HepG2 (cell line): Measurements from ENCODE around the gene PTGIS. TPM values are rescaled to one million over a fixed set of nuclear protein-coding genes. Genes with fewer than 3 reads are reported as not detected.

ENCODE experiments used
- CEBPZ ChIP-seq: IDR thresholded peaks from 2 replicates; pipeline ENCODE4 v1.6.1; 2012; ENCODE audit warnings: low read length, improper control_type of control experiment
- MAFK ChIP-seq, 2 experiments: IDR thresholded peaks in 1 of 2; conservative IDR thresholded peaks in 1 of 2; 2 replicates each; pipeline ENCODE4 v1.6.1; 2011; ENCODE audit warnings: improper control_type of control experiment in 2 of 2, low read length in 2 of 2
- TARDBP ChIP-seq: sonication (generic); formaldehyde crosslinking; IDR thresholded peaks from 2 replicates; pipeline ENCODE4 v1.8.0; 2022; ENCODE audit warnings: mild to moderate bottlenecking, missing genetic modification reagents
- ZMAT5 ChIP-seq: sonication (generic); formaldehyde crosslinking; IDR thresholded peaks from 2 replicates; pipeline ENCODE4 v1.5.0; 2020; ENCODE audit warnings: mild to moderate bottlenecking, low read depth, missing genetic modification reagents, borderline replicate concordance
- ZMYM4 ChIP-seq: sonication (generic); formaldehyde crosslinking; IDR thresholded peaks from 2 replicates; pipeline ENCODE4 v1.8.1; 2023; ENCODE audit warnings: mild to moderate bottlenecking, missing genetic modification reagents
- ZNF280B ChIP-seq: sonication (generic); formaldehyde crosslinking; IDR thresholded peaks from 2 replicates; pipeline ENCODE4 v1.5.0; 2020; ENCODE audit warnings: missing genetic modification reagents, mild to moderate bottlenecking, borderline replicate concordance
- ZNF296 ChIP-seq: sonication (generic); formaldehyde crosslinking; conservative IDR thresholded peaks from 2 replicates; pipeline ENCODE4 v1.5.0; 2020; ENCODE audit warnings: mild to moderate bottlenecking, missing genetic modification reagents
- ZNF562 ChIP-seq: sonication (generic); formaldehyde crosslinking; IDR thresholded peaks from 2 replicates; pipeline ENCODE4 v1.8.0; 2022; ENCODE audit warnings: missing genetic modification reagents, borderline replicate concordance
- ZNF672 ChIP-seq: sonication (generic); formaldehyde crosslinking; IDR thresholded peaks from 2 replicates; pipeline ENCODE4 v1.8.1; 2022; ENCODE audit warnings: missing genetic modification reagents
- polyA plus RNA-seq, 8 experiments: library from polyadenylated mRNA; depleted of rRNA in 3 of 8; stranded (reverse) in 7 of 8; unstranded in 1 of 8; fragments of >200 nt; fragmentation: Illumina TruSeq in 4 of 8; extraction: Trizol in 4 of 8; gene quantifications; 2 replicates each; pipeline versions ENCODE4 v1.2.1 to v1.2.3, GENCODE V29; 2011 to 2016; ENCODE audit warnings: low read depth in 4 of 8, missing spikeins in 1 of 8, mixed read lengths in 1 of 8; ENCODE audit not compliant: insufficient read depth in 1 of 8
- total RNA-seq, 5 experiments: library from RNA; depleted of rRNA; stranded (reverse); fragments of >200 nt; fragmentation: Illumina TruSeq; extraction: Trizol; gene quantifications; 2 replicates each; pipeline ENCODE4 v1.2.3, GENCODE V29; 2016; ENCODE audit warnings: low read depth in 1 of 5
- TF ChIP-seq, protein P1 (sequence below): sonication (generic); formaldehyde crosslinking; IDR thresholded peaks from 2 replicates; pipeline ENCODE4 v1.4.0; 2020; ENCODE audit warnings: mild to moderate bottlenecking, missing genetic modification reagents
- TF ChIP-seq, protein P2 (sequence below): sonication (generic); formaldehyde crosslinking; IDR thresholded peaks from 2 replicates; pipeline ENCODE4 v1.5.0; 2020; ENCODE audit warnings: missing genetic modification reagents, mild to moderate bottlenecking, borderline replicate concordance
- TF ChIP-seq, protein P3 (sequence below): fragments of 450-650 bp; IDR thresholded peaks from 2 replicates; pipeline ENCODE4 v1.6.1; 2017; ENCODE audit warnings: mild to moderate bottlenecking
- TF ChIP-seq, protein P4 (sequence below): sonication (generic); formaldehyde crosslinking; IDR thresholded peaks from 2 replicates; pipeline ENCODE4 v1.8.1; 2023; ENCODE audit warnings: mild to moderate bottlenecking, moderate library complexity, missing genetic modification reagents
- TF ChIP-seq, protein P5 (sequence below): sonication (generic); formaldehyde crosslinking; IDR thresholded peaks from 2 replicates; pipeline ENCODE4 v1.4.0; 2020; ENCODE audit warnings: mild to moderate bottlenecking, missing genetic modification reagents

Gene PTGIS
- total and polyA plus RNA-seq, 2 of the 13 experiments (the other 11 are each of a cell fraction or from before 2014, with no cell fraction given), result not detected

GRCh38 chr20:49608752-49609670 lies 41.1 kb upstream of the PTGIS start (continued):
- TF ChIP-seq CEBPZ, result no peak
- TF ChIP-seq, protein P1, sequence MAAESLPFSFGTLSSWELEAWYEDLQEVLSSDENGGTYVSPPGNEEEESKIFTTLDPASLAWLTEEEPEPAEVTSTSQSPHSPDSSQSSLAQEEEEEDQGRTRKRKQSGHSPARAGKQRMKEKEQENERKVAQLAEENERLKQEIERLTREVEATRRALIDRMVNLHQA (CRISPR knock-in tag), result no peak
- no peak; a peak in 1 of 4 replicates for TF ChIP-seq MAFK (conservative IDR thresholded peaks at IDR 0.05 in 1 of 2, IDR thresholded peaks at IDR 0.05 in 1 of 2; ENCODE audit: low read length in 2 of 2)
- TF ChIP-seq ZNF280B (CRISPR knock-in tag), result peak; percentile 97
- peak; percentile 70 for TF ChIP-seq TARDBP (CRISPR knock-in tag)
- no peak for TF ChIP-seq ZNF296 (CRISPR knock-in tag)
- TF ChIP-seq ZNF562, result no peak
- TF ChIP-seq, protein P2, sequence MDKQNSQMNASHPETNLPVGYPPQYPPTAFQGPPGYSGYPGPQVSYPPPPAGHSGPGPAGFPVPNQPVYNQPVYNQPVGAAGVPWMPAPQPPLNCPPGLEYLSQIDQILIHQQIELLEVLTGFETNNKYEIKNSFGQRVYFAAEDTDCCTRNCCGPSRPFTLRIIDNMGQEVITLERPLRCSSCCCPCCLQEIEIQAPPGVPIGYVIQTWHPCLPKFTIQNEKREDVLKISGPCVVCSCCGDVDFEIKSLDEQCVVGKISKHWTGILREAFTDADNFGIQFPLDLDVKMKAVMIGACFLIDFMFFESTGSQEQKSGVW (CRISPR knock-in tag), result no peak
- no peak for TF ChIP-seq ZNF672 (CRISPR knock-in tag)
- no peak; the same call in 1 of the 2 replicates for TF ChIP-seq ZMYM4 (CRISPR knock-in tag)
- TF ChIP-seq ZMAT5 (CRISPR knock-in tag), result no peak
- TF ChIP-seq, protein P3, sequence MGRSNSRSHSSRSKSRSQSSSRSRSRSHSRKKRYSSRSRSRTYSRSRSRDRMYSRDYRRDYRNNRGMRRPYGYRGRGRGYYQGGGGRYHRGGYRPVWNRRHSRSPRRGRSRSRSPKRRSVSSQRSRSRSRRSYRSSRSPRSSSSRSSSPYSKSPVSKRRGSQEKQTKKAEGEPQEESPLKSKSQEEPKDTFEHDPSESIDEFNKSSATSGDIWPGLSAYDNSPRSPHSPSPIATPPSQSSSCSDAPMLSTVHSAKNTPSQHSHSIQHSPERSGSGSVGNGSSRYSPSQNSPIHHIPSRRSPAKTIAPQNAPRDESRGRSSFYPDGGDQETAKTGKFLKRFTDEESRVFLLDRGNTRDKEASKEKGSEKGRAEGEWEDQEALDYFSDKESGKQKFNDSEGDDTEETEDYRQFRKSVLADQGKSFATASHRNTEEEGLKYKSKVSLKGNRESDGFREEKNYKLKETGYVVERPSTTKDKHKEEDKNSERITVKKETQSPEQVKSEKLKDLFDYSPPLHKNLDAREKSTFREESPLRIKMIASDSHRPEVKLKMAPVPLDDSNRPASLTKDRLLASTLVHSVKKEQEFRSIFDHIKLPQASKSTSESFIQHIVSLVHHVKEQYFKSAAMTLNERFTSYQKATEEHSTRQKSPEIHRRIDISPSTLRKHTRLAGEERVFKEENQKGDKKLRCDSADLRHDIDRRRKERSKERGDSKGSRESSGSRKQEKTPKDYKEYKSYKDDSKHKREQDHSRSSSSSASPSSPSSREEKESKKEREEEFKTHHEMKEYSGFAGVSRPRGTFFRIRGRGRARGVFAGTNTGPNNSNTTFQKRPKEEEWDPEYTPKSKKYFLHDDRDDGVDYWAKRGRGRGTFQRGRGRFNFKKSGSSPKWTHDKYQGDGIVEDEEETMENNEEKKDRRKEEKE, result no peak
- TF ChIP-seq, protein P4, sequence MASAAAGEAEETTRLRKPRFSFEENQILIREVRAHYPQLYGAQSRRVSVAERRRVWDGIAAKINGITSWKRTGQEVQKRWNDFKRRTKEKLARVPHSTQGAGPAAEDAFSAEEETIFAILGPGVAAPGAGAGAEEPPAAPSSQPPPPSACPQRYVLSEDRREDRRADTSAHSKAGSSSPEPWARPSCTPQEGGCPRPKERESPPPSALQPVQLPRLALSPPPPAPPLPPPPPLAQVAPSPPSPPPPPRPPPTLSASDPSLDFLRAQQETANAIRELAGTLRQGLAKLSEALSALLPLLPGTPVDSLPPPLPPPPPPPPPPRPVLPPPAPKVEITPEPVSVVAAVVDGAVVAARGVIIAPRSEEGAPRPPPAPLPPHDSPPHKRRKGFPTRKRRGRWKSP, result no peak
- TF ChIP-seq, protein P5, sequence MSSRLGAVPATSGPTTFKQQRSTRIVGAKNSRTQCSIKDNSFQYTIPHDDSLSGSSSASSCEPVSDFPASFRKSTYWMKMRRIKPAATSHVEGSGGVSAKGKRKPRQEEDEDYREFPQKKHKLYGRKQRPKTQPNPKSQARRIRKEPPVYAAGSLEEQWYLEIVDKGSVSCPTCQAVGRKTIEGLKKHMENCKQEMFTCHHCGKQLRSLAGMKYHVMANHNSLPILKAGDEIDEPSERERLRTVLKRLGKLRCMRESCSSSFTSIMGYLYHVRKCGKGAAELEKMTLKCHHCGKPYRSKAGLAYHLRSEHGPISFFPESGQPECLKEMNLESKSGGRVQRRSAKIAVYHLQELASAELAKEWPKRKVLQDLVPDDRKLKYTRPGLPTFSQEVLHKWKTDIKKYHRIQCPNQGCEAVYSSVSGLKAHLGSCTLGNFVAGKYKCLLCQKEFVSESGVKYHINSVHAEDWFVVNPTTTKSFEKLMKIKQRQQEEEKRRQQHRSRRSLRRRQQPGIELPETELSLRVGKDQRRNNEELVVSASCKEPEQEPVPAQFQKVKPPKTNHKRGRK (CRISPR knock-in tag), result 0 out of 2 replicates have a peak, but pooled peaks have one; percentile 30
